Breast epithelium (tissue), 4 donors: ENCODE results near the gene S100A9. TPM values are rescaled to one million over a fixed set of nuclear protein-coding genes. Genes with fewer than 3 reads are reported as not detected.

Source experiments
- DNase-seq, 2 donors: peaks; one replicate each; pipeline ENCODE4 v3.0.0-alpha.2; 2019; ENCODE audit warnings: low spot score in 2 of 2
- H3K27ac ChIP-seq, 2 donors: fragments of 200-600 bp; sonication (generic) in 1 of 2; one replicate each; pipeline ENCODE4 v1.5.1; 2016 to 2019; ENCODE audit warnings: mild to moderate bottlenecking in 1 of 2
- H3K27me3 ChIP-seq, 2 donors: fragments of 200-600 bp; sonication (generic) in 1 of 2; one replicate each; pipeline versions ENCODE4 v1.5.1 to v1.6.0; 2017 to 2019; ENCODE audit warnings: control low read depth in 1 of 2, mild to moderate bottlenecking in 1 of 2
- H3K36me3 ChIP-seq: fragments of 200-600 bp; one replicate; pipeline ENCODE4 v1.5.1; 2019
- H3K4me1 ChIP-seq, 2 donors: fragments of 200-600 bp; sonication (generic); one replicate each; pipeline ENCODE4 v1.5.1; 2016 to 2019; ENCODE audit warnings: control low read depth in 1 of 2
- H3K4me3 ChIP-seq, 3 donors: fragments of 200-600 bp; sonication (generic); 1 replicate in 2 of 3; 2 replicates in 1 of 3; pipeline ENCODE4 v1.5.1; 2016 to 2019; ENCODE audit warnings: mild to moderate bottlenecking in 3 of 3, moderate library complexity in 2 of 3
- H3K9me3 ChIP-seq, 2 donors: fragments of 200-600 bp; sonication (generic) in 1 of 2; one replicate each; pipeline ENCODE4 v1.5.1; 2016 to 2019; ENCODE audit warnings: control low read depth in 1 of 2
- CTCF ChIP-seq, 3 donors: fragments of 450-650 bp; IDR thresholded peaks; one replicate each; pipeline ENCODE4 v1.5.1; 2016 to 2017; ENCODE audit warnings: antibody characterized with exemption in 3 of 3, mild to moderate bottlenecking in 3 of 3, moderate library complexity in 3 of 3
- POLR2A ChIP-seq: fragments of 450-650 bp; IDR thresholded peaks from one replicate; pipeline ENCODE4 v1.6.1; 2016; ENCODE audit warnings: antibody characterized with exemption, mild to moderate bottlenecking, moderate library complexity
- POLR2AphosphoS5 ChIP-seq, 3 donors: sonication (generic); formaldehyde crosslinking; IDR thresholded peaks; one replicate each; pipeline ENCODE4 v1.6.1; 2017; ENCODE audit warnings: antibody characterized with exemption in 3 of 3
- intact Hi-C: fragments of 100-400 bp; cut with DNase I; formaldehyde crosslinking; loops from one replicate; pipeline ENCODE4 v1.15.1; 2023; ENCODE audit warnings: low total_unique reads
- total RNA-seq, 3 donors: library from RNA; depleted of rRNA; stranded (reverse); fragments of >200 nt; gene quantifications; one replicate each; pipeline ENCODE4 v1.1.0, GENCODE V29; 2016

Gene S100A9
- total RNA-seq, 3 donors from 2014 or later = 90.3 to 329 (median 208) TPM

- peak in 1 of 2 donors; percentile 7 for DNase-seq
Measured at GRCh38 chr1:153397924-153398651, 40.4 kb downstream of the S100A9 start.

GRCh38 chr1:153399401-153400055, 41.9 kb downstream of the S100A9 start:
- Histone ChIP-seq H3K36me3 (no peaks in the 10 kb centered on the region), H3K4me3 (no peak overlapping the region), H3K4me1 (no peaks in the 10 kb centered on the region), H3K9me3 (no peaks in the 10 kb centered on the region), H3K27ac (no peak overlapping the region), H3K27me3 (peaks cover 0 to 12% of the 10 kb centered on the region in 2 donors)
- intact Hi-C loops = no loop called here
- TF ChIP-seq POLR2A = no peak
- no peak for TF ChIP-seq CTCF (IDR thresholded peaks at IDR 0.05)
- no peak for TF ChIP-seq POLR2AphosphoS5 (IDR thresholded peaks at IDR 0.05)
- peak in 1 of 2 donors; percentile 7 for DNase-seq

More at GRCh38 chr1:153397924-153398651, 40.4 kb downstream of the S100A9 start:
- Histone ChIP-seq H3K9me3 (no peaks in the 10 kb centered on the region), H3K27me3 (peaks cover 0 to 12% of the 10 kb centered on the region in 2 donors), H3K27ac (no peak overlapping the region), H3K4me1 (no peaks in the 10 kb centered on the region), H3K36me3 (no peaks in the 10 kb centered on the region), H3K4me3 (no peak overlapping the region)
- intact Hi-C loops = no loop called here
- TF ChIP-seq POLR2AphosphoS5 (IDR thresholded peaks at IDR 0.05) (no peak), CTCF (IDR thresholded peaks at IDR 0.05) (no peak), POLR2A (no peak)

GRCh38 chr1:153400244-153400643, 42.6 kb downstream of the S100A9 start:
- no peak overlapping the region for H3K27ac ChIP-seq
- peaks cover 0 to 12% of the 10 kb centered on the region in 2 donors for H3K27me3 ChIP-seq
- no peaks in the 10 kb centered on the region for H3K36me3 ChIP-seq
- DNase-seq = no peak
- H3K4me1 ChIP-seq = no peaks in the 10 kb centered on the region
- TF ChIP-seq POLR2AphosphoS5 (IDR thresholded peaks at IDR 0.05) (no peak), CTCF (IDR thresholded peaks at IDR 0.05) (no peak), POLR2A (no peak)
- intact Hi-C loops = no loop called here
- H3K4me3 ChIP-seq = no peak overlapping the region
- H3K9me3 ChIP-seq = no peaks in the 10 kb centered on the region

- H3K27ac ChIP-seq = no peak overlapping the region
- intact Hi-C loops = no loop called here
- H3K4me1 ChIP-seq = no peaks in the 10 kb centered on the region
- TF ChIP-seq CTCF (IDR thresholded peaks at IDR 0.05) (no peak), POLR2A (no peak), POLR2AphosphoS5 (IDR thresholded peaks at IDR 0.05) (no peak)
- no peaks in the 10 kb centered on the region for H3K9me3 ChIP-seq
- H3K36me3 ChIP-seq = no peaks in the 10 kb centered on the region
- H3K27me3 ChIP-seq = peaks cover 0 to 9% of the 10 kb centered on the region in 2 donors
- H3K4me3 ChIP-seq = no peak overlapping the region
- DNase-seq = no peak
Measured at GRCh38 chr1:153401461-153401860, 43.8 kb downstream of the S100A9 start.

GRCh38 chr1:153402226-153402625, 44.6 kb downstream of the S100A9 start:
- H3K36me3 ChIP-seq = no peaks in the 10 kb centered on the region
- TF ChIP-seq POLR2AphosphoS5 (IDR thresholded peaks at IDR 0.05) = no peak
- no peak for TF ChIP-seq POLR2A
- no peak for TF ChIP-seq CTCF (IDR thresholded peaks at IDR 0.05)
- intact Hi-C loops = no loop called here
- no peak overlapping the region for H3K4me3 ChIP-seq
- H3K9me3 ChIP-seq = no peaks in the 10 kb centered on the region
- no peak overlapping the region for H3K27ac ChIP-seq
- DNase-seq = no peak
- H3K27me3 ChIP-seq = peaks cover 0 to 10% of the 10 kb centered on the region in 2 donors
- H3K4me1 ChIP-seq = no peaks in the 10 kb centered on the region
